IMR-90 (cell line): Measurements from ENCODE around the gene CELSR1. TPM values are rescaled to one million over a fixed set of nuclear protein-coding genes. Genes with fewer than 3 reads are reported as not detected.

Experiments
- ATAC-seq: fragments of 200-7000 bp; cut with Tn5 transposase; 2 replicates; pipeline ENCODE4 v1.9.1; 2020; ENCODE audit warnings: low read depth, mild to moderate bottlenecking, moderate library complexity
- BruUV-seq: library from RNA; stranded (reverse); fragments of 400-500 nt; replicated peaks from 2 replicates; lab custom pipeline; 2021; lab: Mats Ljungman, UMichigan
- CTCF ChIA-PET: fragments of 300-600 bp; formaldehyde crosslinking; extraction: SDS; loops from one replicate; lab custom pipeline; 2021; ENCODE audit warnings: antibody characterized with exemption; lab: Yijun Ruan, JAX
- POLR2A ChIA-PET: fragments of 300-600 bp; sonication (Branson Sonifier 250); formaldehyde crosslinking; loops from one replicate; lab custom pipeline; 2022; ENCODE audit warnings: antibody characterized with exemption; ENCODE audit not compliant: unreplicated experiment; lab: Charles Lee
- DNase-seq: peaks from one replicate; pipeline ENCODE4 v3.0.0; 2013
- H2AFZ ChIP-seq: replicated peaks from 2 replicates; pipeline ENCODE3; 2013; ENCODE audit warnings: low read length, mild to moderate bottlenecking; ENCODE audit not compliant: poor library complexity
- H2AK5ac ChIP-seq: 2 replicates; pipeline ENCODE4 v1.6.1; 2013; ENCODE audit warnings: low read depth, low read length, inconsistent platforms
- H2AK9ac ChIP-seq: replicated peaks from 2 replicates; pipeline ENCODE3; 2013; ENCODE audit warnings: mild to moderate bottlenecking, low read depth, low read length, moderate library complexity; ENCODE audit not compliant: poor library complexity
- H2BK120ac ChIP-seq: 2 replicates; pipeline ENCODE4 v1.6.1; 2013; ENCODE audit warnings: low read depth, low read length, inconsistent platforms
- H2BK15ac ChIP-seq: 3 replicates; pipeline ENCODE4 v1.6.1; 2013; ENCODE audit warnings: low read depth, low read length, inconsistent platforms
- H2BK20ac ChIP-seq: 2 replicates; pipeline ENCODE4 v1.6.1; 2013; ENCODE audit warnings: low read depth, mild to moderate bottlenecking, inconsistent platforms, low read length, moderate library complexity
- H2BK5ac ChIP-seq: 2 replicates; pipeline ENCODE4 v1.6.1; 2013; ENCODE audit warnings: mild to moderate bottlenecking, low read depth, low read length, inconsistent platforms; ENCODE audit not compliant: poor library complexity, severe bottlenecking
- H3K14ac ChIP-seq: replicated peaks from 2 replicates; pipeline ENCODE4 v1.6.1; 2013; ENCODE audit warnings: low read depth, low read length, inconsistent platforms
- H3K18ac ChIP-seq: 2 replicates; pipeline ENCODE4 v1.6.1; 2013; ENCODE audit warnings: low read depth, low read length, control low read depth
- H3K23ac ChIP-seq: 2 replicates; pipeline ENCODE4 v1.6.1; 2013; ENCODE audit warnings: low read depth, low read length, inconsistent platforms
- H3K27ac ChIP-seq: 2 replicates; pipeline ENCODE4 v1.5.1; 2013; ENCODE audit warnings: mild to moderate bottlenecking, control low read depth, low read length; ENCODE audit not compliant: insufficient read depth
- H3K27me3 ChIP-seq: 2 replicates; pipeline ENCODE4 v1.6.1; 2013; ENCODE audit warnings: low read length; ENCODE audit not compliant: control insufficient read depth, insufficient read depth
- H3K36me3 ChIP-seq: 2 replicates; pipeline ENCODE4 v1.6.1; 2013; ENCODE audit warnings: low read length, mixed read lengths; ENCODE audit not compliant: control insufficient read depth, insufficient read depth
- H3K4ac ChIP-seq: 2 replicates; pipeline ENCODE4 v1.6.1; 2013; ENCODE audit warnings: low read depth, low read length, inconsistent platforms
- H3K4me1 ChIP-seq: 2 replicates; pipeline ENCODE4 v1.6.1; 2013; ENCODE audit warnings: low read length, mixed read lengths; ENCODE audit not compliant: control insufficient read depth, insufficient read depth
- H3K4me2 ChIP-seq: 2 replicates; pipeline ENCODE4 v1.6.1; 2013; ENCODE audit warnings: low read depth, mild to moderate bottlenecking, control low read depth, low read length, moderate library complexity
- H3K4me3 ChIP-seq: 2 replicates; pipeline ENCODE4 v1.5.1; 2013; ENCODE audit warnings: low read depth, mild to moderate bottlenecking, control low read depth, low read length, moderate library complexity; ENCODE audit not compliant: insufficient read depth
- H3K56ac ChIP-seq: 2 replicates; pipeline ENCODE4 v1.6.1; 2013; ENCODE audit warnings: low read length, inconsistent platforms; ENCODE audit not compliant: insufficient read depth; ENCODE audit errors: extremely low read depth
- H3K79me1 ChIP-seq, 2 experiments: 2 replicates each; pipeline ENCODE4 v1.6.1; 2013; ENCODE audit warnings: low read length in 2 of 2, inconsistent platforms in 1 of 2, low read depth in 1 of 2
- H3K9ac ChIP-seq: 2 replicates; pipeline ENCODE4 v1.6.1; 2013; ENCODE audit warnings: low read depth, low read length, control low read depth
- H3K9me1 ChIP-seq: 2 replicates; pipeline ENCODE4 v1.6.1; 2013; ENCODE audit warnings: low read length, inconsistent platforms; ENCODE audit not compliant: insufficient read depth
- H3K9me3 ChIP-seq: 2 replicates; pipeline ENCODE4 v1.6.1; 2013; ENCODE audit warnings: low read length; ENCODE audit not compliant: control insufficient read depth, insufficient read depth
- H4K20me1 ChIP-seq: 2 replicates; pipeline ENCODE4 v1.6.1; 2013; ENCODE audit warnings: low read length, inconsistent platforms; ENCODE audit not compliant: insufficient read depth
- H4K5ac ChIP-seq: 2 replicates; pipeline ENCODE4 v1.6.1; 2013; ENCODE audit warnings: mild to moderate bottlenecking, low read depth, low read length, control low read depth
- H4K8ac ChIP-seq, 2 experiments: 2 replicates each; pipeline ENCODE4 v1.6.1; 2013; ENCODE audit warnings: low read depth in 2 of 2, low read length in 2 of 2, control low read depth in 1 of 2, inconsistent platforms in 1 of 2
- H4K91ac ChIP-seq: 2 replicates; pipeline ENCODE4 v1.6.1; 2013; ENCODE audit warnings: low read depth, low read length, inconsistent platforms; ENCODE audit not compliant: insufficient read depth
- ELK1 ChIP-seq: fragments of 150-350 bp; IDR thresholded peaks from 2 replicates; pipeline ENCODE4 v1.6.1; 2016; ENCODE audit warnings: low read depth, mild to moderate bottlenecking, low read length, moderate library complexity, borderline replicate concordance
- MXI1 ChIP-seq: IDR thresholded peaks from 2 replicates; pipeline ENCODE4 v1.6.1; 2012; ENCODE audit warnings: low read depth, mild to moderate bottlenecking, low read length, moderate library complexity, borderline replicate concordance
- RAD21 ChIP-seq: IDR thresholded peaks from 2 replicates; pipeline ENCODE4 v1.6.1; 2012; ENCODE audit warnings: low read length, improper control_type of control experiment
- WGBS, 2 experiments: methylation state at CpG; one replicate each; pipeline versions ENCODE4 v1.1.5 to v1.1.7; 2013; ENCODE audit warnings: missing lambda C conversion rate in 2 of 2; ENCODE audit not compliant: insufficient read length in 1 of 2; ENCODE audit errors: extremely low coverage in 2 of 2; 5-methylcytosine and 5-hydroxymethylcytosine counted together
- dilution Hi-C: fragments of 300-500 bp; cut with HindIII; formaldehyde crosslinking; loops from one replicate; pipeline ENCODE4 v1.14.3; 2018; ENCODE audit warnings: low sequenced_read_pairs; ENCODE audit not compliant: unreplicated experiment
- in situ Hi-C: fragments of 300-500 bp; cut with MboI; formaldehyde crosslinking; loops from 3 replicates; pipeline ENCODE4 v1.14.3; 2019; ENCODE audit warnings: low sequenced_read_pairs, inconsistent platforms, mixed read lengths
- intact Hi-C: fragments of 100-400 bp; cut with micrococcal nuclease; formaldehyde crosslinking; loops from 2 replicates; pipeline ENCODE4 v1.10.0; 2022
- polyA plus RNA-seq, 3 experiments: library from polyadenylated mRNA; depleted of rRNA; stranded (reverse); fragments of >200 nt; gene quantifications; 2 replicates each; pipeline ENCODE4 v1.2.3, GENCODE V29; 2012; ENCODE audit warnings: low replicate concordance in 1 of 3
- total RNA-seq: library from RNA; depleted of rRNA; stranded (reverse); fragments of >200 nt; gene quantifications from 2 replicates; pipeline ENCODE4 v1.2.3, GENCODE V29; 2012

Gene CELSR1
- total and polyA plus RNA-seq, 2 of the 4 experiments (the other 2 are of a cell fraction) = 0.36 to 0.82 TPM

- Histone ChIP-seq H3K79me1 (no peaks in the 10 kb centered on the region), H3K4ac (no peak overlapping the region), H3K4me2 (no peak overlapping the region), H3K9me1 (peaks cover 4% of the 10 kb centered on the region; the same call in 1 of the 2 replicates), H2AK5ac (no peak overlapping the region), H2BK20ac (no peak overlapping the region), H3K23ac (no peak overlapping the region), H4K8ac (no peak overlapping the region), H2BK15ac (no peak overlapping the region), H3K9me3 (no peaks in the 10 kb centered on the region), H3K14ac (no peak overlapping the region), H3K9ac (no peak overlapping the region), H4K20me1 (no peaks in the 10 kb centered on the region), H2BK5ac (no peak overlapping the region), H3K4me3 (no peak overlapping the region), H4K5ac (no peak overlapping the region), H2AFZ (no peak overlapping the region), H2AK9ac (no peak overlapping the region), H4K91ac (no peak overlapping the region), H3K27me3 (peaks cover 9% of the 10 kb centered on the region), H3K27ac (no peak overlapping the region), H2BK120ac (no peak overlapping the region), H3K4me1 (no peaks in the 10 kb centered on the region), H3K56ac (no peak overlapping the region), H3K18ac (no peak overlapping the region), H3K36me3 (no peaks in the 10 kb centered on the region)
- intact Hi-C loops = no loop called here
- no TSS peak for BruUV-seq
- dilution Hi-C loops = no loop called here
- TF ChIP-seq ELK1 (no peak), RAD21 (no peak), MXI1 (no peak)
- ChIA-PET CTCF (no interaction called here), POLR2A (no interaction called here)
- WGBS, 2 experiments = no CpG with 5 or more reads among the region's 11 CpGs
- in situ Hi-C loops = no loop called here
- ATAC-seq (no peak), DNase-seq (no peak)
Observed at GRCh38 chr22:46465345-46465720, 72.1 kb downstream of the CELSR1 start.
